ENCODE measurements around the gene AP4M1. TPM values are rescaled to one million over a fixed set of nuclear protein-coding genes. Genes with fewer than 3 reads are reported as not detected.
A peak's percentile ranks its signal among the peaks of the same experiment; 100 is the strongest.

The AP4M1 gene
- total RNA-seq, 1 donor from 2014 or later: 11.8 TPM

DNA sequence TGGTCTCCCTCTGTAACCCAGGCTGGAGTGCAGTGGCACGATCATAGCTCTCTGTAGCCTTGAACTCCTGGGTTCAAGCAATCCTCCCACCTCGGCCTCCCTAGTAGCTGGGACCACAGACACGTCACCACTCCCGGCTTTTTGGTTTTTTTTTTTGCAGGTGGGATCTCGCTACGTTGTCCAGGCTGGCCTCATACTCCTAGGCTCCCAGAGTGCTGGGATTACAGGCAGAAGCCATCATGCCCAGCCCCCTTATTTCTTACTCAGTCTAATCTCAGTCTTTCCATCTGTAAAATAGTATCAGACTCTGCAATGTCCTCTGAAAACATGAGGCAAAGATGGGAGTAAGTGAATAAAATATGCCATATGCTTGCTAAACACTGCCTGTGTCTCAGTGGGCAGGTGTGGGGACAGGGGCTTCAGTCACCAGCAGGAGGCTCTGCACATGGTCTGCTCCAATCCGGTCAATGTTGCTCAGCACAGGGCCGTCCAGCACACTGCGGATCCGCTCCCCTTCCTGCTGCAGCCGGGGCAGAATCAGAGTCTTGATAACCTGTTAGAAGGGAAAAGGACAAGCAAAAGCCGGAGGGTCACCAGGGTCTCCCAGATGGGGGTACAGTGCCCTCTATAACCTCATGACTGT lies 8.2 kb downstream of the AP4M1 start:
- no peak for DNase-seq
- Histone ChIP-seq H3K36me3 (peaks cover 94% of the 10 kb centered on the region), H3K9me3 (replicated peaks) (no peaks in the 10 kb centered on the region), H3K4me1 (no peaks in the 10 kb centered on the region), H3K27ac (replicated peaks) (no peak overlapping the region), H3K27me3 (ENCODE audit: low read depth) (no peaks in the 10 kb centered on the region), H3K4me3 (no peak overlapping the region)
- intact Hi-C loops (cut with micrococcal nuclease): no loop called here
- TF ChIP-seq, protein P1, sequence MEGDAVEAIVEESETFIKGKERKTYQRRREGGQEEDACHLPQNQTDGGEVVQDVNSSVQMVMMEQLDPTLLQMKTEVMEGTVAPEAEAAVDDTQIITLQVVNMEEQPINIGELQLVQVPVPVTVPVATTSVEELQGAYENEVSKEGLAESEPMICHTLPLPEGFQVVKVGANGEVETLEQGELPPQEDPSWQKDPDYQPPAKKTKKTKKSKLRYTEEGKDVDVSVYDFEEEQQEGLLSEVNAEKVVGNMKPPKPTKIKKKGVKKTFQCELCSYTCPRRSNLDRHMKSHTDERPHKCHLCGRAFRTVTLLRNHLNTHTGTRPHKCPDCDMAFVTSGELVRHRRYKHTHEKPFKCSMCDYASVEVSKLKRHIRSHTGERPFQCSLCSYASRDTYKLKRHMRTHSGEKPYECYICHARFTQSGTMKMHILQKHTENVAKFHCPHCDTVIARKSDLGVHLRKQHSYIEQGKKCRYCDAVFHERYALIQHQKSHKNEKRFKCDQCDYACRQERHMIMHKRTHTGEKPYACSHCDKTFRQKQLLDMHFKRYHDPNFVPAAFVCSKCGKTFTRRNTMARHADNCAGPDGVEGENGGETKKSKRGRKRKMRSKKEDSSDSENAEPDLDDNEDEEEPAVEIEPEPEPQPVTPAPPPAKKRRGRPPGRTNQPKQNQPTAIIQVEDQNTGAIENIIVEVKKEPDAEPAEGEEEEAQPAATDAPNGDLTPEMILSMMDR (IDR thresholded peaks at IDR 0.05; ENCODE audit: borderline replicate concordance): no peak

DNA sequence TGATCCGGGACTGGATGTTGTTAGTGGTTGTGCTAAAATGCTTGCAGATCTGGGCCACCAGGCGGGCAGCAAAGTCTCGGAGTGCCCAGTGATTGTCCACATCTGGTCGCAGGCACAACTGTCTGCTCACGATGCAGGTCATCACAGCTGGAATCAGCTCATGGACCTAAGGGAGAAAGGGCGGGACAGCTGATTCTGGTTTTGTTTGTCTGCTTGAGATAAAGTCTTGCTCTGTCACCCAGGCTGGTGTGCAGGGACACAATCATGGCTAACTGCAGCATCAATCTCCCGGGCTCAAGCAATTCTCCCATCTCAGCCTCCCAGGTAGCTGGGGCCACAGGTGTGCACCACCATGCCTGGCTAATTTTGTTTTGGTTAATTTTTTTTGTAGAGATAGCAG lies 9.7 kb downstream of the AP4M1 start:
- Histone ChIP-seq H3K4me3 (no peak overlapping the region), H3K27ac (replicated peaks) (no peak overlapping the region), H3K27me3 (ENCODE audit: low read depth) (no peaks in the 10 kb centered on the region), H3K36me3 (peaks cover 83% of the 10 kb centered on the region), H3K4me1 (no peaks in the 10 kb centered on the region), H3K9me3 (replicated peaks) (no peaks in the 10 kb centered on the region)
- no peak for DNase-seq
- intact Hi-C loops (cut with micrococcal nuclease): no loop called here
- TF ChIP-seq, protein P1 (IDR thresholded peaks at IDR 0.05; ENCODE audit: borderline replicate concordance): no peak

DNA sequence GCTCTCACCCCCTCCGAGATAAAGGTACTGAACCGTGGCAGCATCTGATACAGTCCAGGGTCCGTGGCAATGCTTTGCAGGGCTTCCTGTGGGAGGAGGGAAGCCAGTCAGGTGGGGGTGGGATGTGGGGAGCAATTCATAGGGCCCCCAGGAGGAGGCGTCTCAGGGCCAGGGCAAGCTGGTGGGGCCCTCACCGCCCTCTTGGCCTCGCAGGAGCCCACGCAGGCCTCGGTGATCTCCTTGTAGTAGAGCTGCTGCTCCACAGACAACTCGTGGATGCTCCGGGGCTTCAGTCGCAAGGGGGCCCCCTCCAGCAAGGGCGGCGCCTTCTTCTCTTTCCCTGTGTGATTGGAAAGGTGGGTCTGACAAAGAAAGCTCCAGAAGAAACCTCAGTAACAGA lies 10.5 kb downstream of the AP4M1 start:
- intact Hi-C loops (cut with micrococcal nuclease): no loop called here
- TF ChIP-seq, protein P1 (IDR thresholded peaks at IDR 0.05; ENCODE audit: borderline replicate concordance): no peak
- H3K36me3 ChIP-seq: peaks cover 75% of the 10 kb centered on the region

DNA sequence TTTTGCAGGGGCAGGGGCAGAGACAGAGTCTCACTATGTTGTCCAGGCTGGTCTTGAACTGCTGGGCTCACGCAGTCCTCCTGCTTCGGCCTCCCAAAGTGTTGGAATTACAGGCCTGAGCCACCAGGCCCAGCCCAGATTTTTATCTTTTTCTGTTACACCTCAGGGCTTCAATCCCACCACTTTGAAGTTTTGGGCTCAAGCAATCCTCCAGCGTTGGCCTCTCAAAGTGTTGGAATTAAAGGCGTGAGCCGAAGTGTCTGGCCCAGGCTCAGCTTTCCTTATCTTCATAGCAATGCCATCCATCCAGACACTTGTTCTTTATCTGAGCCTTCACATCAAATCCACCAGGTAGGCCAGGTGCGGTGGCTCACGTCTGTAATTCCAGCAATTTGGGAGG lies 13.6 kb downstream of the AP4M1 start:
- H3K27me3 ChIP-seq (ENCODE audit: low read depth): no peaks in the 10 kb centered on the region
- H3K27ac ChIP-seq (replicated peaks): no peak overlapping the region
- peaks cover 44% of the 10 kb centered on the region for H3K36me3 ChIP-seq
- H3K9me3 ChIP-seq (replicated peaks): no peaks in the 10 kb centered on the region
- no peak for DNase-seq
- H3K4me3 ChIP-seq: no peak overlapping the region
- H3K4me1 ChIP-seq: peaks cover 21% of the 10 kb centered on the region
- intact Hi-C loops (cut with micrococcal nuclease): no loop called here
- TF ChIP-seq, protein P1 (IDR thresholded peaks at IDR 0.05; ENCODE audit: borderline replicate concordance): no peak

More for the DNA sequence above, 10.5 kb downstream of the AP4M1 start:
- no peak for DNase-seq
- no peaks in the 10 kb centered on the region for H3K27me3 ChIP-seq (ENCODE audit: low read depth)
- H3K27ac ChIP-seq (replicated peaks): no peak overlapping the region
- no peaks in the 10 kb centered on the region for H3K4me1 ChIP-seq
- H3K4me3 ChIP-seq: no peak overlapping the region
- H3K9me3 ChIP-seq (replicated peaks): no peaks in the 10 kb centered on the region

DNA sequence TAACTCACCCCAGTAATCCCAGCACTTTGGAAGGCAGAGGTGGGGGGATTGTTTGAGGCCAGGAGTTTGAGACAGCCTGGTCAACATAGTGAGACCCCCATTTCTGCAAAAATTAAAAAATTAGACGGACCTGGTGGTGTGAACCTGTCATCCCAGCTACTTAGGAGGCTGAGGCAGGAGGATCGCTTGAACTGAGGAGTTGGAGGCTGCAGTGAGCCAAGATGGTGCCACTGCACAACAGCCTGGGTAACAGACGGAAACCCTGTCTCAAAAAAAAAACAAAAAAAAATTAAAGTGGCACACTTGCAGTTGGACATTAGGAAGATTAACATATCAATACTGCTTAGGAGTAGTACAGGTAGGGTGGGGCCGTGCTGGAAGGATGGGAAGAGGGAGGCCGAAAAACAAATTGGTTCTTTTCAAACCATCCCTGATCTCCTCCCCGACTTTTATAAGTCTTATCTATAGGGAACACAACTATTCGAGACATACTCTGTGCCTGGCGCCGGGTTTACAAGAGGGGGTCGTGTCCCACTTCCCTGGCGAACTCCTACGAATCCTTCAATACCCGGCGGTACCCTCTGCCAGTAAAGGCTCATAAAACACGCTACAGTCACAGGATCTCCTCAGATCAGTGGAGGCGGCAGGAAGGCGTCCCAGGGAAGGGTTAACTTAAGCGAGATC lies 17.1 kb downstream of the AP4M1 start:
- DNase-seq: no peak
- intact Hi-C loops (cut with micrococcal nuclease): no loop called here
- Histone ChIP-seq H3K27me3 (ENCODE audit: low read depth) (no peaks in the 10 kb centered on the region), H3K4me1 (peaks cover 29% of the 10 kb centered on the region), H3K36me3 (peaks cover 15% of the 10 kb centered on the region), H3K9me3 (replicated peaks) (no peaks in the 10 kb centered on the region), H3K27ac (replicated peaks) (peak overlapping the region; percentile 97), H3K4me3 (peak overlapping the region; percentile 97)
- TF ChIP-seq, protein P1 (IDR thresholded peaks at IDR 0.05; ENCODE audit: borderline replicate concordance): no peak
